SK-N-SH (cell line): Measurements from ENCODE around the gene KCNV2. TPM values are rescaled to one million over a fixed set of nuclear protein-coding genes. Genes with fewer than 3 reads are reported as not detected.

Experiments
- CTCF ChIA-PET: fragments of 300-600, 350-600 bp; formaldehyde crosslinking; extraction: SDS; loops from one replicate; lab custom pipeline; 2021; lab: Yijun Ruan, JAX
- POLR2A ChIA-PET: fragments of 350-600 bp; sonication (Branson Sonifier 250); formaldehyde crosslinking; extraction: SDS; loops from one replicate; lab custom pipeline; 2020; ENCODE audit warnings: antibody characterized with exemption, inconsistent platforms; lab: Yijun Ruan, JAX
- DNase-seq: peaks from one replicate; pipeline ENCODE4 v3.0.0; 2012
- H2AFZ ChIP-seq: fragments of 200-600 bp; sonication (generic); 2 replicates; pipeline ENCODE4 v1.8.1; 2016; ENCODE audit warnings: antibody characterized with exemption, mild to moderate bottlenecking, low read depth
- H3F3A ChIP-seq: fragments of 200-600 bp; sonication (generic); replicated peaks from 2 replicates; pipeline ENCODE3; 2016; ENCODE audit warnings: antibody characterized with exemption, mild to moderate bottlenecking; ENCODE audit not compliant: insufficient read depth
- H3K27ac ChIP-seq, 2 experiments: fragments of 200-500 bp in 1 of 2; fragments of 200-600 bp in 1 of 2; sonication (Bioruptor generic) in 1 of 2; sonication (generic), shearing (Covaris generic) in 1 of 2; 2 replicates each; pipeline versions ENCODE4 v1.5.1 to v1.6.1; 2014 to 2016; ENCODE audit warnings: low read depth in 2 of 2, inconsistent platforms in 1 of 2, low read length in 1 of 2, mild to moderate bottlenecking in 1 of 2, mixed read lengths in 1 of 2
- H3K27me3 ChIP-seq: fragments of 200-600 bp; sonication (generic), shearing (Covaris generic); 2 replicates; pipeline ENCODE4 v1.6.1; 2016; ENCODE audit warnings: mixed run types; ENCODE audit not compliant: insufficient read depth
- H3K36me3 ChIP-seq, 2 experiments: fragments of 200-500 bp in 1 of 2; fragments of 200-600 bp in 1 of 2; sonication (Bioruptor generic) in 1 of 2; sonication (generic) in 1 of 2; replicated peaks in 1 of 2; 2 replicates each; pipeline versions ENCODE3 to v1.5.1; 2014 to 2016; ENCODE audit warnings: low read length in 1 of 2, mild to moderate bottlenecking in 1 of 2; ENCODE audit not compliant: insufficient read depth in 2 of 2, control insufficient read depth in 1 of 2
- H3K4me1 ChIP-seq, 2 experiments: fragments of 200-500 bp in 1 of 2; fragments of 200-600 bp in 1 of 2; sonication (Bioruptor generic) in 1 of 2; sonication (generic), shearing (Covaris generic) in 1 of 2; 2 replicates each; pipeline versions ENCODE4 v1.5.1 to v1.6.1; 2014 to 2016; ENCODE audit warnings: low read depth in 1 of 2, low read length in 1 of 2, mixed run types in 1 of 2; ENCODE audit not compliant: insufficient read depth in 2 of 2, control insufficient read depth in 1 of 2
- H3K4me2 ChIP-seq: fragments of 200-600 bp; sonication (generic), shearing (Covaris generic); 2 replicates; pipeline ENCODE4 v1.6.1; 2017; ENCODE audit warnings: mixed run types
- H3K4me3 ChIP-seq, 2 experiments: fragments of 200-500 bp in 1 of 2; fragments of 200-600 bp in 1 of 2; sonication (Bioruptor generic) in 1 of 2; sonication (generic), shearing (Covaris generic) in 1 of 2; 2 replicates each; pipeline versions ENCODE4 v1.5.1 to v1.8.1; 2014 to 2016; ENCODE audit warnings: low read depth in 2 of 2, inconsistent platforms in 1 of 2, low read length in 1 of 2, mild to moderate bottlenecking in 1 of 2, mixed read lengths in 1 of 2, moderate library complexity in 1 of 2
- H3K79me2 ChIP-seq: fragments of 200-600 bp; sonication (generic); 2 replicates; pipeline ENCODE4 v1.8.1; 2017; ENCODE audit warnings: mild to moderate bottlenecking; ENCODE audit not compliant: insufficient read depth
- H3K9ac ChIP-seq: fragments of 200-600 bp; sonication (generic); 2 replicates; pipeline ENCODE4 v1.6.1; 2017; ENCODE audit warnings: mixed run types
- H3K9me2 ChIP-seq: fragments of 200-600 bp; sonication (generic); 2 replicates; pipeline ENCODE4 v1.6.1; 2017; ENCODE audit warnings: mixed run types
- H3K9me3 ChIP-seq: fragments of 200-600 bp; sonication (generic); 2 replicates; pipeline ENCODE4 v1.6.1; 2017; ENCODE audit warnings: mixed run types, mild to moderate bottlenecking, moderate library complexity
- H4K20me1 ChIP-seq: fragments of 200-600 bp; sonication (generic); 2 replicates; pipeline ENCODE4 v1.6.1; 2017; ENCODE audit warnings: mild to moderate bottlenecking, mixed run types; ENCODE audit not compliant: insufficient read depth
- CHD2 ChIP-seq: fragments of 150-350 bp; IDR thresholded peaks from 2 replicates; pipeline ENCODE4 v1.6.1; 2018; ENCODE audit warnings: low read length; ENCODE audit not compliant: partially characterized antibody
- CTCF ChIP-seq: fragments of 200-600 bp; sonication (generic); IDR thresholded peaks from 2 replicates; pipeline ENCODE4 v1.6.1; 2017; ENCODE audit warnings: antibody characterized with exemption, mild to moderate bottlenecking, moderate library complexity
- EP300 ChIP-seq, 2 experiments: IDR thresholded peaks; 2 replicates each; pipeline versions ENCODE4 v1.4.0 to v1.6.1; 2012; ENCODE audit warnings: borderline replicate concordance in 1 of 2, low read depth in 1 of 2, low read length in 1 of 2
- JUND ChIP-seq: IDR thresholded peaks from 2 replicates; pipeline ENCODE4 v1.4.0; 2012
- MAX ChIP-seq: IDR thresholded peaks from 2 replicates; pipeline ENCODE4 v1.4.0; 2012; ENCODE audit warnings: low read depth
- MEF2A ChIP-seq: IDR thresholded peaks from 2 replicates; pipeline ENCODE4 v1.4.0; 2012; ENCODE audit warnings: low read depth, borderline replicate concordance
- MXI1 ChIP-seq: IDR thresholded peaks from 2 replicates; pipeline ENCODE4 v1.6.1; 2012; ENCODE audit warnings: mild to moderate bottlenecking, low read depth, low read length, improper control_type of control experiment
- POLR2AphosphoS5 ChIP-seq: IDR thresholded peaks from 2 replicates; pipeline ENCODE4 v1.6.1; 2012; ENCODE audit warnings: low read depth, low read length
- RAD21 ChIP-seq: IDR thresholded peaks from 2 replicates; pipeline ENCODE4 v1.6.1; 2012; ENCODE audit warnings: mild to moderate bottlenecking, low read length
- REST ChIP-seq: IDR thresholded peaks from 2 replicates; pipeline ENCODE4 v1.6.1; 2012; ENCODE audit warnings: mild to moderate bottlenecking, low read depth, low read length, moderate library complexity
- RFX5 ChIP-seq: IDR thresholded peaks from 2 replicates; pipeline ENCODE4 v1.6.1; 2012; ENCODE audit warnings: mild to moderate bottlenecking, improper control_type of control experiment, low read length
- USF1 ChIP-seq: IDR thresholded peaks from 2 replicates; pipeline ENCODE4 v1.4.0; 2012; ENCODE audit warnings: low read depth, borderline replicate concordance
- ZBTB33 ChIP-seq: IDR thresholded peaks from 2 replicates; pipeline ENCODE4 v1.4.0; 2012; ENCODE audit warnings: low read depth, borderline replicate concordance
- WGBS: methylation state at CpG from one replicate; pipeline ENCODE4 v1.1.6; 2017; ENCODE audit warnings: low lambda C conversion rate; 5-methylcytosine and 5-hydroxymethylcytosine counted together
- polyA plus RNA-seq, 3 experiments: library from polyadenylated mRNA; depleted of rRNA; stranded (reverse); fragments of >200 nt; gene quantifications; 2 replicates each; pipeline ENCODE4 v1.2.3, GENCODE V29; 2012

Gene KCNV2
- polyA plus RNA-seq, 1 of the 3 experiments (the other 2 are of a cell fraction), result not detected

GRCh38 chr9:2686911-2687310 is 30.4 kb upstream of the KCNV2 start:
- Histone ChIP-seq H3K27ac (no peak overlapping the region), H3F3A (peaks cover 10% of the 10 kb centered on the region), H3K4me1 (peaks cover 0 to 13% of the 10 kb centered on the region in 2 experiments; a peak in 1 of 4 replicates), H3K4me3 (no peak overlapping the region), H3K79me2 (no peaks in the 10 kb centered on the region), H4K20me1 (no peaks in the 10 kb centered on the region), H2AFZ (no peak overlapping the region), H3K27me3 (no peaks in the 10 kb centered on the region), H3K4me2 (no peak overlapping the region), H3K9me2 (no peaks in the 10 kb centered on the region), H3K9ac (no peak overlapping the region), H3K9me3 (no peaks in the 10 kb centered on the region), H3K36me3 (no peaks in the 10 kb centered on the region)
- ChIA-PET POLR2A (no interaction called here), CTCF (interaction anchor here (1.0 kb wide), 1 partner anchor 36 kb away, joined by 3 read pairs; no protein-coding TSS in a partner anchor)
- TF ChIP-seq RAD21, result no peak
- WGBS, result 80% methylated on average over 4 of the region's 4 CpGs
- DNase-seq, result no peak

- H2AFZ ChIP-seq, result no peak overlapping the region
- WGBS, result 82% methylated on average over 3 of the region's 3 CpGs
- no peaks in the 10 kb centered on the region for H3K27me3 ChIP-seq
- TF ChIP-seq CTCF (no peak), JUND (no peak), MAX (no peak), CHD2 (no peak), REST (no peak), MXI1 (no peak), RFX5 (no peak), EP300 (IDR thresholded peaks at IDR 0.05; ENCODE audit: borderline replicate concordance in 1 of 2, low read depth in 1 of 2, low read length in 1 of 2) (no peak), ZBTB33 (no peak), MEF2A (no peak), USF1 (no peak), POLR2AphosphoS5 (no peak), RAD21 (no peak)
- no peaks in the 10 kb centered on the region for H4K20me1 ChIP-seq
- CTCF ChIA-PET, result interaction anchor here (1.4 kb wide), 1 partner anchor 149 kb away, joined by 4 read pairs; no protein-coding TSS in a partner anchor
- DNase-seq, result no peak
- no peak overlapping the region for H3K27ac ChIP-seq
- H3K9me3 ChIP-seq, result no peaks in the 10 kb centered on the region
- no peaks in the 10 kb centered on the region for H3K36me3 ChIP-seq
- H3K9ac ChIP-seq, result no peak overlapping the region
- H3K4me3 ChIP-seq, result no peak overlapping the region
- peaks cover 0 to 15% of the 10 kb centered on the region in 2 experiments; a peak in 1 of 4 replicates for H3K4me1 ChIP-seq
- H3K79me2 ChIP-seq, result no peaks in the 10 kb centered on the region
- no peak overlapping the region for H3K4me2 ChIP-seq
- H3F3A ChIP-seq, result peaks cover 11% of the 10 kb centered on the region
- no peaks in the 10 kb centered on the region for H3K9me2 ChIP-seq
- POLR2A ChIA-PET, result no interaction called here
Measured at GRCh38 chr9:2688636-2689035, 28.7 kb upstream of the KCNV2 start.
